Measurements from ENCODE around the gene TFPI. TPM values are rescaled to one million over a fixed set of nuclear protein-coding genes. Genes with fewer than 3 reads are reported as not detected.

TFPI gene
- total RNA-seq, 1 donor from 2014 or later = 19.0 TPM

DNA sequence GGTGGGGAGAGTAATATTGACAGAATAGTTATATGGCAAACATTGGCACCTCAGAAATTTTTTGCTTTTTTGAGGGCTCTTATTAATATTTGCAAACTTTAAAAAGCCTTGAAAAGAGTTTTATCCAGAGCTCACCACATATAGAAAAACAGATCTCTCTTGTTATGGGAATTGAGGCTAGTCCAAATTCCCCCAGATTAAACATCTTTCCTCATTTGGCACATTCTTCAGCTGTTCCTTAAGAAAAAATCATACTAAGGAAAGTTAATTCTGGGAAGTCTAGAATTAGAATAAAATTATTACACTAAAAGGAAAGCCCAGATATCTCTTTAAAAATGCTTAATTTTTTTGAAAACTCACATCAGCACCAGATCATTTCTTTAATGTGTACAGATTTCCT is 5.6 kb downstream of the TFPI start:
- DNase-seq = no peak
- Histone ChIP-seq H3K4me3 (peak overlapping the region; percentile 66), H3K27ac (replicated peaks) (peak overlapping the region; percentile 80), H3K27me3 (ENCODE audit: low read depth) (no peaks in the 10 kb centered on the region), H3K9me3 (replicated peaks) (no peaks in the 10 kb centered on the region), H3K4me1 (peaks cover 48% of the 10 kb centered on the region), H3K36me3 (no peaks in the 10 kb centered on the region)
- TF ChIP-seq, protein P1, sequence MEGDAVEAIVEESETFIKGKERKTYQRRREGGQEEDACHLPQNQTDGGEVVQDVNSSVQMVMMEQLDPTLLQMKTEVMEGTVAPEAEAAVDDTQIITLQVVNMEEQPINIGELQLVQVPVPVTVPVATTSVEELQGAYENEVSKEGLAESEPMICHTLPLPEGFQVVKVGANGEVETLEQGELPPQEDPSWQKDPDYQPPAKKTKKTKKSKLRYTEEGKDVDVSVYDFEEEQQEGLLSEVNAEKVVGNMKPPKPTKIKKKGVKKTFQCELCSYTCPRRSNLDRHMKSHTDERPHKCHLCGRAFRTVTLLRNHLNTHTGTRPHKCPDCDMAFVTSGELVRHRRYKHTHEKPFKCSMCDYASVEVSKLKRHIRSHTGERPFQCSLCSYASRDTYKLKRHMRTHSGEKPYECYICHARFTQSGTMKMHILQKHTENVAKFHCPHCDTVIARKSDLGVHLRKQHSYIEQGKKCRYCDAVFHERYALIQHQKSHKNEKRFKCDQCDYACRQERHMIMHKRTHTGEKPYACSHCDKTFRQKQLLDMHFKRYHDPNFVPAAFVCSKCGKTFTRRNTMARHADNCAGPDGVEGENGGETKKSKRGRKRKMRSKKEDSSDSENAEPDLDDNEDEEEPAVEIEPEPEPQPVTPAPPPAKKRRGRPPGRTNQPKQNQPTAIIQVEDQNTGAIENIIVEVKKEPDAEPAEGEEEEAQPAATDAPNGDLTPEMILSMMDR (IDR thresholded peaks at IDR 0.05; ENCODE audit: borderline replicate concordance) = no peak
- intact Hi-C loops (cut with micrococcal nuclease) = no loop called here

GRCh38 chr2:187547353-187547979 is 6.8 kb downstream of the TFPI start:
- peak; percentile 28 for DNase-seq
- H3K27me3 ChIP-seq (ENCODE audit: low read depth) = no peaks in the 10 kb centered on the region
- H3K4me3 ChIP-seq = no peak overlapping the region
- intact Hi-C loops (cut with micrococcal nuclease) = no loop called here
- TF ChIP-seq, protein P1 (IDR thresholded peaks at IDR 0.05; ENCODE audit: borderline replicate concordance) = no peak
- peak overlapping the region; percentile 80 for H3K27ac ChIP-seq (replicated peaks)
- peaks cover 55% of the 10 kb centered on the region for H3K4me1 ChIP-seq
- no peaks in the 10 kb centered on the region for H3K36me3 ChIP-seq
- H3K9me3 ChIP-seq (replicated peaks) = no peaks in the 10 kb centered on the region

DNA sequence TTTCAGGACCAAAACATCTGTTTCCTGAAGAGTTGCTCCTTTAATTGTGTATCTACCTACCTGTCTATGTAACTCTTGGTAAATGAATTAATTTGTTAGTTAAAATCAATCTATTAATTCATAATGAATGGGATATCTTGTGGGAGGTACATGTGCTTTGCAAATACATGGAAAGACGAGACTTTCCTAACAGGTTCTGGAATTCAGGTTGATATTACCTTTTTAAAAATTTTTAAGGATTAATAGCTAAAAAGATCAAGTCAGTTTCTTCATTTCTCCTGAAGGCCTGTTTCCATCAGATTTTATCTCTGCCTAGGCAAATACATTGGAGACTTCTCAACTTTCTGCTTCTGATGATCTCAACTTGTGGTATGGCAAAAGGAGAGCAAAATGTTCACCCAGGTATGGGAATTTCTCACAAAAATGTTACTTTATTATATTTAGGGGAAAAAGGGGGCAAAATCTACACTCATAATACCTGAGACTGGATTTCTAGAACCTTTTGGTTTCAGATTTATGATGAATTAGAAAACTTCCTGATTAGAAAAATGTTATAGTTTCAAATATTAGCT is 7.4 kb downstream of the TFPI start:
- Histone ChIP-seq H3K36me3 (no peaks in the 10 kb centered on the region), H3K27ac (replicated peaks) (peak overlapping the region; percentile 80), H3K4me3 (peak overlapping the region; percentile 6), H3K4me1 (peaks cover 62% of the 10 kb centered on the region), H3K27me3 (ENCODE audit: low read depth) (no peaks in the 10 kb centered on the region), H3K9me3 (replicated peaks) (no peaks in the 10 kb centered on the region)
- intact Hi-C loops (cut with micrococcal nuclease) = no loop called here
- TF ChIP-seq, protein P1 (IDR thresholded peaks at IDR 0.05; ENCODE audit: borderline replicate concordance) = no peak
- no peak for DNase-seq

DNA sequence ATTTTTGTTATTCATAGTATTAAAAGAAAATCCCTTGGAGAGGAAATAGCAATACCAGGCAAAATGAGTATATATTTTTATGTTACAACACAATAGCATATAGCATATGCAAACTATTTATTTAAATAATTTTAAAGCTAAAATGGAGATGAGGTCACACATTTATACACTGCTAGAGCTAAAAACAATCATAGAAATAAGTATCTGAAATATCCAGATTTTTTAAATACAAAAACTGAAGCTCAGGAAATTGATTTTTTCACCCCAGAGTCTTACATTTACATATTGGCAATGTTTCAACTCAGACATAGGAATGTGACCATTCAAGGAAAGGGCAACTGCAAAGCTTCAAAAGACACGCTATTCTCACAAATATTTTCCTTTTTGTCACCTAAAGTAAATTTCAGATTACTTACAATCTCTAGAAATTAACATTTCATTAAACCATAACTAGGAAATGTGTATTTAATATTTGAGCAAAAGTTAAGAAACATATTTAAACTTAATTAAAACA is 8.9 kb downstream of the TFPI start:
- Histone ChIP-seq H3K27me3 (ENCODE audit: low read depth) (no peaks in the 10 kb centered on the region), H3K4me1 (peaks cover 71% of the 10 kb centered on the region), H3K27ac (replicated peaks) (peak overlapping the region; percentile 80), H3K36me3 (no peaks in the 10 kb centered on the region), H3K9me3 (replicated peaks) (no peaks in the 10 kb centered on the region), H3K4me3 (no peak overlapping the region)
- intact Hi-C loops (cut with micrococcal nuclease) = no loop called here
- TF ChIP-seq, protein P1 (IDR thresholded peaks at IDR 0.05; ENCODE audit: borderline replicate concordance) = no peak
- no peak for DNase-seq

GRCh38 chr2:187544371-187545080 is 9.7 kb downstream of the TFPI start:
- peaks cover 68% of the 10 kb centered on the region for H3K4me1 ChIP-seq
- no peaks in the 10 kb centered on the region for H3K9me3 ChIP-seq (replicated peaks)
- peak overlapping the region; percentile 80 for H3K27ac ChIP-seq (replicated peaks)
- H3K4me3 ChIP-seq = no peak overlapping the region
- DNase-seq = no peak
- intact Hi-C loops (cut with micrococcal nuclease) = no loop called here
- H3K27me3 ChIP-seq (ENCODE audit: low read depth) = no peaks in the 10 kb centered on the region
- no peaks in the 10 kb centered on the region for H3K36me3 ChIP-seq
- TF ChIP-seq, protein P1 (IDR thresholded peaks at IDR 0.05; ENCODE audit: borderline replicate concordance) = no peak

Measured in left ventricle myocardium inferior (tissue), 1 donor.